Lower leg skin (tissue), 3 donors: ENCODE measurements around the gene SOCS7.

Experiments
- CTCF ChIP-seq, 3 donors: fragments of 450-650 bp; IDR thresholded peaks; one replicate each; pipeline ENCODE4 v1.5.1; 2016; ENCODE audit warnings: antibody characterized with exemption in 3 of 3, mild to moderate bottlenecking in 3 of 3, moderate library complexity in 2 of 3
- POLR2A ChIP-seq, 2 donors: fragments of 450-650 bp; IDR thresholded peaks; one replicate each; pipeline ENCODE4 v1.6.1; 2016 to 2017; ENCODE audit warnings: antibody characterized with exemption in 2 of 2, mild to moderate bottlenecking in 1 of 2, moderate library complexity in 1 of 2

- TF ChIP-seq CTCF (IDR thresholded peaks at IDR 0.05): no peak
- TF ChIP-seq POLR2A (IDR thresholded peaks at IDR 0.05): no peak
Observed at GRCh38 chr17:38451030-38451839, 99.6 kb downstream of the SOCS7 start.
